Adrenal gland (tissue), 12 donors: Measurements from ENCODE around the gene XIST. TPM values are rescaled to one million over a fixed set of nuclear protein-coding genes. Genes with fewer than 3 reads are reported as not detected.

Experiments used
- DNase-seq, 7 donors: peaks; one replicate each; pipeline ENCODE4 v3.0.0-alpha.2; 2019 to 2020
- H3K27ac ChIP-seq, 5 donors: fragments of 200-600 bp; sonication (generic) in 4 of 5; 1 replicate in 3 of 5; 2 replicates in 2 of 5; pipeline versions ENCODE4 v1.5.1 to v1.8.0; 2016 to 2020; ENCODE audit warnings: mild to moderate bottlenecking in 1 of 5
- H3K27me3 ChIP-seq: fragments of 200-600 bp; 2 replicates; pipeline ENCODE4 v1.8.0; 2021
- H3K36me3 ChIP-seq, 2 donors: fragments of 200-600 bp; replicated peaks in 1 of 2; 1 replicate in 1 of 2; 2 replicates in 1 of 2; pipeline versions ENCODE4 v1.5.1 to v1.8.0; 2018 to 2022
- H3K4me1 ChIP-seq, 2 donors: fragments of 200-600 bp; replicated peaks in 1 of 2; 1 replicate in 1 of 2; 2 replicates in 1 of 2; pipeline versions ENCODE4 v1.5.1 to v1.8.0; 2018 to 2021
- H3K4me3 ChIP-seq, 4 donors: fragments of 200-600 bp; sonication (generic) in 3 of 4; one replicate each; pipeline ENCODE4 v1.5.1; 2016 to 2018
- H3K9me3 ChIP-seq, 3 donors: fragments of 200-600 bp; sonication (generic) in 1 of 3; replicated peaks in 1 of 3; 1 replicate in 2 of 3; 2 replicates in 1 of 3; pipeline versions ENCODE4 v1.5.1 to v1.8.0; 2016 to 2021
- POLR2A ChIP-seq, 2 donors: fragments of 450-650 bp; IDR thresholded peaks; one replicate each; pipeline ENCODE4 v1.6.1; 2017; ENCODE audit warnings: antibody characterized with exemption in 2 of 2, mild to moderate bottlenecking in 2 of 2, moderate library complexity in 1 of 2
- WGBS, 4 donors: extraction: QIAGEN DNeasy Blood & Tissue Kit in 2 of 4; methylation state at CpG; one replicate each; pipeline versions ENCODE4 v1.1.5 to v1.1.7; 2013 to 2017; 5-methylcytosine and 5-hydroxymethylcytosine counted together
- intact Hi-C, 2 donors: fragments of 100-400 bp; cut with DNase I; formaldehyde crosslinking; loops; one replicate each; pipeline versions ENCODE4 v1.14.1 to v1.15.0; 2022 to 2023
- polyA plus RNA-seq, 3 donors: library from polyadenylated mRNA; stranded (reverse); fragments of 200-250 nt in 2 of 3; fragments of 350-450 nt in 1 of 3; fragmentation: Illumina TruSeq in 1 of 3; extraction: RNeasy Lipid Tissue Mini Kit (QIAGEN cat#74804) in 1 of 3; gene quantifications; one replicate each; pipeline ENCODE4 v1.2.3, GENCODE V29; 2013 to 2014
- total RNA-seq, 9 donors: library from RNA; depleted of rRNA in 4 of 9; stranded (reverse); fragments of >200 nt in 4 of 9; fragments of 120-200 nt in 1 of 9; fragmentation: NEBNext Ultra II Directional in 1 of 9; extraction: Animal tissue kit (Norgen Biotek cat#: 25700) in 1 of 9; gene quantifications; one replicate each; pipeline versions ENCODE4 v1.1.0 to v1.2.4, GENCODE V29; 2013 to 2023
- TF ChIP-seq, protein P1 (sequence below), 6 experiments: fragments of 450-650 bp in 4 of 6; fragments of 200-600 bp in 2 of 6; sonication (generic) in 1 of 6; IDR thresholded peaks; 1 replicate in 5 of 6; 2 replicates in 1 of 6; pipeline versions ENCODE4 v1.5.1 to v1.8.0; 2016 to 2021; ENCODE audit warnings: antibody characterized with exemption in 6 of 6, mild to moderate bottlenecking in 2 of 6, moderate library complexity in 1 of 6
- donor health status: healthy with polysubstance abuse.
- donor health status: Bipolar disorder and iron deficiency.
- donor health status: DM: yes; HTN: yes; CAD: no.
- donor health status: DM: no; HTN: no; CAD: no.
- donor health status: DM: no; HTN: no; CAD: no.
- donor health status: DM: yes; HTN: yes; CAD: no.

Gene XIST
- total and polyA plus RNA-seq, 12 donors, result 0.13 to 498 (median 94.8) TPM; not detected in 1

DNA sequence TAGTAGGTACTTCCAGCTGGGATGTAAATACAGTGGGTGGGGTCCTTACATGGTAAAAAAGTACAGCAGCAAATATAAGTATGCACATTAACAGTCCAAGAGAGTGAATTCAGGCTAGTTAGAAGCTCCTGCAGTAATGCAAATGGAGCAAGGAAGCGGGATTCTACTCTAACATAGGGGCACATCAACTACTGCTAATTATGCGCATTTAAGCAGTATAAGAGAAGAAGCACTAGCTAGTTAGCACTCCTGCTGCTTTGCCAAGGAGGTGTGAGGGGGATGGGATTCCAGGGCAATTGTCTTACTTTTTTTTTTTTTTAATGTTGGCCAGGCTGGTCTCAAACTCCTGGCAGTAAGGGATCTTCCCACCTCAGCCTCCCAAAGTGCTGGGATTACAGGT, 5.4 kb downstream of the XIST start:
- Histone ChIP-seq H3K4me3 (no peak overlapping the region), H3K4me1 (peaks cover 0 to 51% of the 10 kb centered on the region in 2 donors), H3K36me3 (no peaks in the 10 kb centered on the region), H3K27me3 (no peaks in the 10 kb centered on the region), H3K27ac (no peak overlapping the region), H3K9me3 (no peaks in the 10 kb centered on the region)
- WGBS, 4 donors, result 86 to 100% (median 92%) methylated on average over 2 of the region's 2 CpGs
- DNase-seq, result no peak
- TF ChIP-seq POLR2A (IDR thresholded peaks at IDR 0.05), result no peak
- TF ChIP-seq, protein P1, sequence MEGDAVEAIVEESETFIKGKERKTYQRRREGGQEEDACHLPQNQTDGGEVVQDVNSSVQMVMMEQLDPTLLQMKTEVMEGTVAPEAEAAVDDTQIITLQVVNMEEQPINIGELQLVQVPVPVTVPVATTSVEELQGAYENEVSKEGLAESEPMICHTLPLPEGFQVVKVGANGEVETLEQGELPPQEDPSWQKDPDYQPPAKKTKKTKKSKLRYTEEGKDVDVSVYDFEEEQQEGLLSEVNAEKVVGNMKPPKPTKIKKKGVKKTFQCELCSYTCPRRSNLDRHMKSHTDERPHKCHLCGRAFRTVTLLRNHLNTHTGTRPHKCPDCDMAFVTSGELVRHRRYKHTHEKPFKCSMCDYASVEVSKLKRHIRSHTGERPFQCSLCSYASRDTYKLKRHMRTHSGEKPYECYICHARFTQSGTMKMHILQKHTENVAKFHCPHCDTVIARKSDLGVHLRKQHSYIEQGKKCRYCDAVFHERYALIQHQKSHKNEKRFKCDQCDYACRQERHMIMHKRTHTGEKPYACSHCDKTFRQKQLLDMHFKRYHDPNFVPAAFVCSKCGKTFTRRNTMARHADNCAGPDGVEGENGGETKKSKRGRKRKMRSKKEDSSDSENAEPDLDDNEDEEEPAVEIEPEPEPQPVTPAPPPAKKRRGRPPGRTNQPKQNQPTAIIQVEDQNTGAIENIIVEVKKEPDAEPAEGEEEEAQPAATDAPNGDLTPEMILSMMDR (IDR thresholded peaks at IDR 0.05), result no peak
- intact Hi-C loops, result no loop called here

GRCh38 chrX:73842541-73843234, 9.8 kb downstream of the XIST start:
- Histone ChIP-seq H3K36me3 (no peaks in the 10 kb centered on the region), H3K4me1 (peaks cover 0 to 54% of the 10 kb centered on the region in 2 donors), H3K27me3 (no peaks in the 10 kb centered on the region), H3K4me3 (no peak overlapping the region), H3K27ac (no peak overlapping the region), H3K9me3 (no peaks in the 10 kb centered on the region)
- DNase-seq, result no peak
- intact Hi-C loops, result no loop called here
- no peak for TF ChIP-seq POLR2A (IDR thresholded peaks at IDR 0.05)
- TF ChIP-seq, protein P1 (IDR thresholded peaks at IDR 0.05), result no peak
- whole genome bisulfite sequencing, 4 donors, result 64 to 84% (median 80%) methylated on average over 4 of the region's 4 CpGs

DNA sequence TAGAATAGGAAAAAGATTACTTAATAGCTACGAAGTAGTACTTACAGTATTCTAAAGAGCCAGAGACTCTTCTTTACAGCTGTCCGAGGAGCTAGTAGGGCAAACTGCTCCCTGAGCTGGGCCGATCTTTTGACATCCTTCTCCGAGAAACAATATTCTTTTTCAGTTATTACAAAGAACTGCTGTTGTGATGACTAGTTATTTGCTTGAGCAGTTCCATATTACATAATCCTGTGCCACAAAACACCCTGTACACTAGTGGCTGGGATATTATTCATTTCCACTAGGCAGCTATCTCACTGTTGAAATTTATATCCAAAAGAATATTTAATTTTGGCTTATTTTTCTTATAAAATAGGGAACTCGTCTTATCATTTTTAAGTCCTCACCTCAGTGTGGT, 11.2 kb downstream of the XIST start:
- Histone ChIP-seq H3K4me1 (peaks cover 0 to 46% of the 10 kb centered on the region in 2 donors), H3K36me3 (no peaks in the 10 kb centered on the region), H3K9me3 (no peaks in the 10 kb centered on the region), H3K27me3 (no peaks in the 10 kb centered on the region), H3K4me3 (no peak overlapping the region), H3K27ac (no peak overlapping the region)
- no peak for DNase-seq
- intact Hi-C loops, result no loop called here
- TF ChIP-seq, protein P1 (IDR thresholded peaks at IDR 0.05), result no peak
- TF ChIP-seq POLR2A (IDR thresholded peaks at IDR 0.05), result no peak
- whole genome bisulfite sequencing, 4 donors, result 62 to 77% (median 71%) methylated on average over 5 of the region's 5 CpGs

GRCh38 chrX:73840120-73840924, 12.2 kb downstream of the XIST start:
- WGBS, 4 donors, result 57 to 71% (median 65%) methylated on average over 6 of the region's 6 CpGs
- no peak for DNase-seq
- TF ChIP-seq, protein P1 (IDR thresholded peaks at IDR 0.05), result no peak
- no peak for TF ChIP-seq POLR2A (IDR thresholded peaks at IDR 0.05)
- Histone ChIP-seq H3K27me3 (no peaks in the 10 kb centered on the region), H3K4me1 (peaks cover 0 to 37% of the 10 kb centered on the region in 2 donors), H3K9me3 (no peaks in the 10 kb centered on the region), H3K36me3 (no peaks in the 10 kb centered on the region), H3K4me3 (no peak overlapping the region), H3K27ac (no peak overlapping the region)
- intact Hi-C loops, result no loop called here
